Measurements from ENCODE around the gene SFT2D2.

The SFT2D2 gene

GRCh38 chr1:168264296-168264695 is 38.5 kb downstream of the SFT2D2 start:
- H3K4me1 ChIP-seq (ENCODE audit: control insufficient read depth, insufficient read depth, low read length) = no peaks in the 10 kb centered on the region

GRCh38 chr1:168265596-168265995 is 39.8 kb downstream of the SFT2D2 start:
- Histone ChIP-seq H3K9ac (ENCODE audit: low read length in 2 of 2) (no peak overlapping the region), H3K36me3 (ENCODE audit: control insufficient read depth in 2 of 2, insufficient read depth in 2 of 2, low read length in 2 of 2) (no peaks in the 10 kb centered on the region), H3K9me3 (ENCODE audit: control insufficient read depth in 2 of 2, low read length in 2 of 2) (no peaks in the 10 kb centered on the region), H3K27ac (ENCODE audit: low read length) (no peak overlapping the region), H3K27me3 (ENCODE audit: control insufficient read depth in 1 of 2, insufficient read depth in 2 of 2, low read length in 2 of 2) (no peaks in the 10 kb centered on the region), H3K4me3 (ENCODE audit: low read length in 2 of 2) (no peak overlapping the region), H3K4me1 (ENCODE audit: control insufficient read depth, insufficient read depth, low read length) (no peaks in the 10 kb centered on the region)

More at GRCh38 chr1:168264296-168264695, 38.5 kb downstream of the SFT2D2 start:
- no peak overlapping the region for H3K4me3 ChIP-seq (ENCODE audit: low read length in 2 of 2)
- no peaks in the 10 kb centered on the region for H3K27me3 ChIP-seq (ENCODE audit: control insufficient read depth in 1 of 2, insufficient read depth in 2 of 2, low read length in 2 of 2)
- no peak overlapping the region for H3K9ac ChIP-seq (ENCODE audit: low read length in 2 of 2)
- no peaks in the 10 kb centered on the region for H3K36me3 ChIP-seq (ENCODE audit: control insufficient read depth in 2 of 2, insufficient read depth in 2 of 2, low read length in 2 of 2)
- no peaks in the 10 kb centered on the region for H3K9me3 ChIP-seq (ENCODE audit: control insufficient read depth in 2 of 2, low read length in 2 of 2)
- no peak overlapping the region for H3K27ac ChIP-seq (ENCODE audit: low read length)

GRCh38 chr1:168266644-168267186 is 40.9 kb downstream of the SFT2D2 start:
- Histone ChIP-seq H3K4me1 (ENCODE audit: control insufficient read depth, insufficient read depth, low read length) (no peaks in the 10 kb centered on the region), H3K36me3 (ENCODE audit: control insufficient read depth in 2 of 2, insufficient read depth in 2 of 2, low read length in 2 of 2) (no peaks in the 10 kb centered on the region), H3K27me3 (ENCODE audit: control insufficient read depth in 1 of 2, insufficient read depth in 2 of 2, low read length in 2 of 2) (no peaks in the 10 kb centered on the region)

GRCh38 chr1:168271636-168272035 is 45.8 kb downstream of the SFT2D2 start:
- H3K27ac ChIP-seq (ENCODE audit: low read length) = no peak overlapping the region
- H3K9me3 ChIP-seq (ENCODE audit: control insufficient read depth in 2 of 2, low read length in 2 of 2) = no peaks in the 10 kb centered on the region
- H3K27me3 ChIP-seq (ENCODE audit: control insufficient read depth in 1 of 2, insufficient read depth in 2 of 2, low read length in 2 of 2) = no peaks in the 10 kb centered on the region
- H3K4me1 ChIP-seq (ENCODE audit: control insufficient read depth, insufficient read depth, low read length) = no peaks in the 10 kb centered on the region
- H3K9ac ChIP-seq (ENCODE audit: low read length in 2 of 2) = no peak overlapping the region
- no peak overlapping the region for H3K4me3 ChIP-seq (ENCODE audit: low read length in 2 of 2)
- H3K36me3 ChIP-seq (ENCODE audit: control insufficient read depth in 2 of 2, insufficient read depth in 2 of 2, low read length in 2 of 2) = no peaks in the 10 kb centered on the region

More at GRCh38 chr1:168266644-168267186, 40.9 kb downstream of the SFT2D2 start:
- Histone ChIP-seq H3K27ac (ENCODE audit: low read length) (no peak overlapping the region), H3K9ac (ENCODE audit: low read length in 2 of 2) (no peak overlapping the region), H3K9me3 (ENCODE audit: control insufficient read depth in 2 of 2, low read length in 2 of 2) (no peaks in the 10 kb centered on the region), H3K4me3 (ENCODE audit: low read length in 2 of 2) (no peak overlapping the region)

GRCh38 chr1:168273575-168273974 is 47.8 kb downstream of the SFT2D2 start:
- Histone ChIP-seq H3K9me3 (ENCODE audit: control insufficient read depth in 2 of 2, low read length in 2 of 2) (peaks cover 0 to 2% of the 10 kb centered on the region in 2 donors), H3K27me3 (ENCODE audit: control insufficient read depth in 1 of 2, insufficient read depth in 2 of 2, low read length in 2 of 2) (no peaks in the 10 kb centered on the region), H3K4me3 (ENCODE audit: low read length in 2 of 2) (no peak overlapping the region), H3K9ac (ENCODE audit: low read length in 2 of 2) (no peak overlapping the region), H3K36me3 (ENCODE audit: control insufficient read depth in 2 of 2, insufficient read depth in 2 of 2, low read length in 2 of 2) (no peaks in the 10 kb centered on the region), H3K27ac (ENCODE audit: low read length) (no peak overlapping the region), H3K4me1 (ENCODE audit: control insufficient read depth, insufficient read depth, low read length) (no peaks in the 10 kb centered on the region)

- H3K9ac ChIP-seq (ENCODE audit: low read length in 2 of 2) = no peak overlapping the region
- H3K36me3 ChIP-seq (ENCODE audit: control insufficient read depth in 2 of 2, insufficient read depth in 2 of 2, low read length in 2 of 2) = no peaks in the 10 kb centered on the region
- no peak overlapping the region for H3K4me3 ChIP-seq (ENCODE audit: low read length in 2 of 2)
- no peak overlapping the region for H3K27ac ChIP-seq (ENCODE audit: low read length)
- H3K9me3 ChIP-seq (ENCODE audit: control insufficient read depth in 2 of 2, low read length in 2 of 2) = peaks cover 0 to 2% of the 10 kb centered on the region in 2 donors
- H3K4me1 ChIP-seq (ENCODE audit: control insufficient read depth, insufficient read depth, low read length) = no peaks in the 10 kb centered on the region
- H3K27me3 ChIP-seq (ENCODE audit: control insufficient read depth in 1 of 2, insufficient read depth in 2 of 2, low read length in 2 of 2) = no peaks in the 10 kb centered on the region
Measured at GRCh38 chr1:168279253-168279652, 53.4 kb downstream of the SFT2D2 start.

- Histone ChIP-seq H3K4me3 (ENCODE audit: low read length in 2 of 2) (no peak within 1 kb of the TSS), H3K27ac (ENCODE audit: low read length) (no peak within 1 kb of the TSS), H3K36me3 (ENCODE audit: control insufficient read depth in 2 of 2, insufficient read depth in 2 of 2, low read length in 2 of 2) (no peaks in the 10 kb centered on the region), H3K27me3 (ENCODE audit: control insufficient read depth in 1 of 2, insufficient read depth in 2 of 2, low read length in 2 of 2) (no peaks in the 10 kb centered on the region), H3K9me3 (ENCODE audit: control insufficient read depth in 2 of 2, low read length in 2 of 2) (peaks cover 0 to 2% of the 10 kb centered on the region in 2 donors), H3K9ac (ENCODE audit: low read length in 2 of 2) (no peak within 1 kb of the TSS), H3K4me1 (ENCODE audit: control insufficient read depth, insufficient read depth, low read length) (no peaks in the 10 kb centered on the region)
Measured at GRCh38 chr1:168280296-168280927, 54.6 kb downstream of the SFT2D2 start, which contains the start of gene TBX19. TSS of gene TBX19 (plus strand) at chr1:168280877. CDS start at chr1:168281091, 214 bp downstream.

GRCh38 chr1:168281603-168282325 is 56.0 kb downstream of the SFT2D2 start:
- Histone ChIP-seq H3K27ac (ENCODE audit: low read length) (no peak overlapping the region), H3K36me3 (ENCODE audit: control insufficient read depth in 2 of 2, insufficient read depth in 2 of 2, low read length in 2 of 2) (no peaks in the 10 kb centered on the region), H3K9me3 (ENCODE audit: control insufficient read depth in 2 of 2, low read length in 2 of 2) (peaks cover 0 to 2% of the 10 kb centered on the region in 2 donors), H3K27me3 (ENCODE audit: control insufficient read depth in 1 of 2, insufficient read depth in 2 of 2, low read length in 2 of 2) (no peaks in the 10 kb centered on the region), H3K4me3 (ENCODE audit: low read length in 2 of 2) (no peak overlapping the region), H3K9ac (ENCODE audit: low read length in 2 of 2) (no peak overlapping the region), H3K4me1 (ENCODE audit: control insufficient read depth, insufficient read depth, low read length) (no peaks in the 10 kb centered on the region)

- no peaks in the 10 kb centered on the region for H3K27me3 ChIP-seq (ENCODE audit: control insufficient read depth in 1 of 2, insufficient read depth in 2 of 2, low read length in 2 of 2)
- H3K36me3 ChIP-seq (ENCODE audit: control insufficient read depth in 2 of 2, insufficient read depth in 2 of 2, low read length in 2 of 2) = no peaks in the 10 kb centered on the region
Measured at GRCh38 chr1:168285521-168285790, 59.7 kb downstream of the SFT2D2 start.

GRCh38 chr1:168285971-168286927 is 60.4 kb downstream of the SFT2D2 start:
- H3K27ac ChIP-seq (ENCODE audit: low read length) = no peak overlapping the region
- no peak overlapping the region for H3K4me3 ChIP-seq (ENCODE audit: low read length in 2 of 2)

More at GRCh38 chr1:168285521-168285790, 59.7 kb downstream of the SFT2D2 start:
- Histone ChIP-seq H3K4me3 (ENCODE audit: low read length in 2 of 2) (no peak overlapping the region), H3K4me1 (ENCODE audit: control insufficient read depth, insufficient read depth, low read length) (no peaks in the 10 kb centered on the region), H3K27ac (ENCODE audit: low read length) (no peak overlapping the region), H3K9me3 (ENCODE audit: control insufficient read depth in 2 of 2, low read length in 2 of 2) (no peaks in the 10 kb centered on the region), H3K9ac (ENCODE audit: low read length in 2 of 2) (no peak overlapping the region)

More at GRCh38 chr1:168285971-168286927, 60.4 kb downstream of the SFT2D2 start:
- H3K9ac ChIP-seq (ENCODE audit: low read length in 2 of 2) = no peak overlapping the region
- no peaks in the 10 kb centered on the region for H3K27me3 ChIP-seq (ENCODE audit: control insufficient read depth in 1 of 2, insufficient read depth in 2 of 2, low read length in 2 of 2)
- H3K36me3 ChIP-seq (ENCODE audit: control insufficient read depth in 2 of 2, insufficient read depth in 2 of 2, low read length in 2 of 2) = no peaks in the 10 kb centered on the region
- no peaks in the 10 kb centered on the region for H3K9me3 ChIP-seq (ENCODE audit: control insufficient read depth in 2 of 2, low read length in 2 of 2)
- no peaks in the 10 kb centered on the region for H3K4me1 ChIP-seq (ENCODE audit: control insufficient read depth, insufficient read depth, low read length)
